OCI-LY1 (cell line): ENCODE measurements around the gene SLC39A9.

Source experiments
- H2AFZ ChIP-seq: fragments of 200-600 bp; sonication (generic), shearing (Covaris generic); 2 replicates; pipeline ENCODE4 v1.6.0; 2014; ENCODE audit warnings: antibody characterized with exemption, mild to moderate bottlenecking, low read length
- H3F3A ChIP-seq: fragments of 200-600 bp; sonication (generic), shearing (Covaris generic); 2 replicates; pipeline ENCODE4 v1.6.0; 2014; ENCODE audit warnings: mild to moderate bottlenecking, antibody characterized with exemption, low read length, moderate library complexity; ENCODE audit not compliant: insufficient read depth
- H3K27ac ChIP-seq: fragments of 200-600 bp; sonication (generic); 2 replicates; pipeline ENCODE4 v1.5.1; 2014; ENCODE audit warnings: low read length, mixed run types, mild to moderate bottlenecking, low read depth; ENCODE audit not compliant: poor library complexity, severe bottlenecking
- H3K27me3 ChIP-seq: fragments of 200-600 bp; sonication (generic); 2 replicates; pipeline ENCODE4 v1.6.0; 2014; ENCODE audit warnings: antibody characterized with exemption, mild to moderate bottlenecking, low read length, moderate library complexity; ENCODE audit not compliant: insufficient read depth
- H3K36me3 ChIP-seq: fragments of 200-600 bp; sonication (generic); 2 replicates; pipeline ENCODE4 v1.6.1; 2014; ENCODE audit warnings: mild to moderate bottlenecking, antibody characterized with exemption, low read length, moderate library complexity, mixed read lengths; ENCODE audit not compliant: insufficient read depth
- H3K4me1 ChIP-seq: fragments of 200-600 bp; sonication (generic); 2 replicates; pipeline ENCODE4 v1.5.1; 2014; ENCODE audit warnings: mild to moderate bottlenecking, low read length, moderate library complexity; ENCODE audit not compliant: insufficient read depth, severe bottlenecking
- H3K4me2 ChIP-seq: fragments of 200-600 bp; sonication (generic), shearing (Covaris generic); 2 replicates; pipeline ENCODE4 v1.6.1; 2014; ENCODE audit warnings: low read length
- H3K4me3 ChIP-seq: fragments of 200-600 bp; sonication (generic); 2 replicates; pipeline ENCODE4 v1.5.1; 2014; ENCODE audit warnings: low read length, low read depth, mild to moderate bottlenecking, mixed read lengths; ENCODE audit not compliant: poor library complexity, severe bottlenecking
- H3K79me2 ChIP-seq: fragments of 200-600 bp; shearing (Covaris generic); 2 replicates; pipeline ENCODE4 v1.6.1; 2016; ENCODE audit warnings: mixed run types, low read length, mixed read lengths; ENCODE audit not compliant: insufficient read depth
- H3K9ac ChIP-seq: fragments of 200-600 bp; sonication (generic), shearing (Covaris generic); 2 replicates; pipeline ENCODE4 v1.6.1; 2014; ENCODE audit warnings: mild to moderate bottlenecking, low read length, mixed read lengths
- H3K9me2 ChIP-seq: fragments of 200-600 bp; sonication (generic), shearing (Covaris generic); 2 replicates; pipeline ENCODE4 v1.6.1; 2014; ENCODE audit warnings: low read depth, mild to moderate bottlenecking, low read length, mixed read lengths
- H3K9me3 ChIP-seq: fragments of 200-600 bp; shearing (Covaris generic); 2 replicates; pipeline ENCODE4 v1.6.1; 2014; ENCODE audit warnings: low read length, mixed read lengths
- H4K20me1 ChIP-seq: fragments of 200-600 bp; sonication (generic), shearing (Covaris generic); 2 replicates; pipeline ENCODE4 v1.6.0; 2016; ENCODE audit warnings: mild to moderate bottlenecking, low read length; ENCODE audit not compliant: insufficient read depth
- EZH2 ChIP-seq: fragments of 200-600 bp; sonication (generic), shearing (Covaris generic); IDR thresholded peaks from 2 replicates; pipeline ENCODE4 v1.8.0; 2017; ENCODE audit warnings: borderline replicate concordance, mixed run types, mild to moderate bottlenecking, antibody characterized with exemption, low read length, moderate library complexity, mixed read lengths
- TF ChIP-seq, protein P1 (sequence below): fragments of 200-600 bp; sonication (generic), shearing (Covaris generic); IDR thresholded peaks from 2 replicates; pipeline ENCODE4 v1.5.1; 2017; ENCODE audit warnings: mild to moderate bottlenecking, antibody characterized with exemption, low read length, moderate library complexity, mixed read lengths

The SLC39A9 gene

GRCh38 chr14:69356903-69357543 is 41.5 kb upstream of the SLC39A9 start:
- H3K4me3 ChIP-seq = no peak overlapping the region
- no peaks in the 10 kb centered on the region for H3K27me3 ChIP-seq
- no peak overlapping the region for H3K9ac ChIP-seq
- H3K27ac ChIP-seq = no peak overlapping the region
- no peak overlapping the region for H3K4me2 ChIP-seq
- H3K4me1 ChIP-seq = peaks cover 28% of the 10 kb centered on the region
- no peak overlapping the region for H2AFZ ChIP-seq
- H3K36me3 ChIP-seq = no peaks in the 10 kb centered on the region
- H3K9me3 ChIP-seq = no peaks in the 10 kb centered on the region
- no peaks in the 10 kb centered on the region for H3K9me2 ChIP-seq
- no peaks in the 10 kb centered on the region for H3K79me2 ChIP-seq
- TF ChIP-seq, protein P1, sequence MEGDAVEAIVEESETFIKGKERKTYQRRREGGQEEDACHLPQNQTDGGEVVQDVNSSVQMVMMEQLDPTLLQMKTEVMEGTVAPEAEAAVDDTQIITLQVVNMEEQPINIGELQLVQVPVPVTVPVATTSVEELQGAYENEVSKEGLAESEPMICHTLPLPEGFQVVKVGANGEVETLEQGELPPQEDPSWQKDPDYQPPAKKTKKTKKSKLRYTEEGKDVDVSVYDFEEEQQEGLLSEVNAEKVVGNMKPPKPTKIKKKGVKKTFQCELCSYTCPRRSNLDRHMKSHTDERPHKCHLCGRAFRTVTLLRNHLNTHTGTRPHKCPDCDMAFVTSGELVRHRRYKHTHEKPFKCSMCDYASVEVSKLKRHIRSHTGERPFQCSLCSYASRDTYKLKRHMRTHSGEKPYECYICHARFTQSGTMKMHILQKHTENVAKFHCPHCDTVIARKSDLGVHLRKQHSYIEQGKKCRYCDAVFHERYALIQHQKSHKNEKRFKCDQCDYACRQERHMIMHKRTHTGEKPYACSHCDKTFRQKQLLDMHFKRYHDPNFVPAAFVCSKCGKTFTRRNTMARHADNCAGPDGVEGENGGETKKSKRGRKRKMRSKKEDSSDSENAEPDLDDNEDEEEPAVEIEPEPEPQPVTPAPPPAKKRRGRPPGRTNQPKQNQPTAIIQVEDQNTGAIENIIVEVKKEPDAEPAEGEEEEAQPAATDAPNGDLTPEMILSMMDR = no peak
- no peak for TF ChIP-seq EZH2
- H3F3A ChIP-seq = no peaks in the 10 kb centered on the region
- no peaks in the 10 kb centered on the region for H4K20me1 ChIP-seq

DNA sequence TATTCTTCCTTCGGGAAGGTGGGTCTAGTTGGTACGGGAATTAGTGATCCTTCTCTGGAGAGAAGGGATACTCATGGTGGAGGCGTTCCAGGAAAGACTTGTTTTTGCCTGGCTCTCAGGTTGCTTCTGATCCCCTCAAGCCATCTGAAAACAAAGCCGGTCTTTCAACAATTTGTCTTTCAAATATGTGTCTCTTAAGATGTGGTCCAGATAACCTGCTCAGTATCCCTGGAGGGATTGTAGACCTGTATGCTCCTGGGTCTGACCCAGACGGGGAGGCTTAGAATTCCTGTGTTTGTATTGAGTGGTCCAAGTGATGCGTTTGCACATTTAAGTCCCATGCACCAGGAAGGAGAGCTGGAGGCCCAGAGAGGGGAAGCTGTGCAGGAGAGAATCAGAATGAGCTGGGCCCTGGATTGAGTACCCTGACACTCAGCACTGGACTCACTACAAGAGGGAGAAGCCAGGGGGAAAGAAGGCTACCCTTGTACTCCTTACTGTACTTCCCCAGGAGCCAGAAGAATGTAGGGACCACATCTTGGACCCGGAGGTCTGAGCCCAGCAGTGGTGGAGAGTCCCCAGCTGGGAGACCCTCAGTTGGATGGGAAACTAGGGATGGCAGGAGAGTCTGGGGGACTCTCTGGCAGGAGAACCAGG is 40.8 kb upstream of the SLC39A9 start:
- Histone ChIP-seq H3K4me1 (peaks cover 28% of the 10 kb centered on the region), H3K27me3 (no peaks in the 10 kb centered on the region), H3K9ac (no peak overlapping the region), H4K20me1 (no peaks in the 10 kb centered on the region), H3K4me3 (no peak overlapping the region), H3K36me3 (no peaks in the 10 kb centered on the region), H2AFZ (no peak overlapping the region), H3K4me2 (no peak overlapping the region), H3K79me2 (no peaks in the 10 kb centered on the region), H3K9me2 (no peaks in the 10 kb centered on the region), H3K27ac (no peak overlapping the region), H3K9me3 (no peaks in the 10 kb centered on the region), H3F3A (no peaks in the 10 kb centered on the region)
- TF ChIP-seq EZH2 = no peak
- TF ChIP-seq, protein P1 = no peak

DNA sequence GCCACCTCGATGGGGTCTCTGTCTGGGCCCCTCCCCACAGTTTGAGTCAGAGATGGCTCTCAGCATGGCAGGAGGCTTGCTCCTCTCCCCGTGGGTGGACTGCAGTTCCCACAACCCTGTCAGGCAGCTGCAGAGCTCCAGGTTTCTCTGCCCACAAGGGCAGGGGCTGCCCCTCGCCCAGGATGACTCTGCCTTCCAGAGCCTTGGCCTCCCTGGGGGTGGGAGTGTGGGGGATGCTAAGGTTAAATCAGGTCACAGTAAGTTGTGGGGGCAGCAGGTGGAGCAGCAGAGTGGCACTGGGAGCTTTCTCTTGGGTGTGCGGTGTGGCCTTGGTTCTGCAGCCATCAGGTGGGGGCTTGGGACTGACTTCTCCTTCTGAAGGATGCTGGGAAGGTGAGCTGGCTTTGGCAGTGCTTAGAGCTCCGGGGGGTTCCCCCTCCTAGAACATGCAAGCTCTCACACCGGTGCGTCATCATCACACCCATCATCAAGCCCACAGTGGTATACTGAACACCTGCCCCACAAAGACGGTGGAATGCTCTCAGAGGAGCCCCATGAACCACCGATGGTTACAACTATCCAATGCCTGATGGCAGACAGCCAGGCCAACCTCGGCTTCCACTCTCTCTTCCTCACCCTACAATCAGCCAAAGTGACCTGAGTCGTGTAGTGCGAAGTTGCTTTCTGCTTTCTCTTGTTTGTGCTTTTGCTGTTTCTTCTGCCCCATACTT is 40.1 kb upstream of the SLC39A9 start:
- Histone ChIP-seq H3K4me2 (no peak overlapping the region), H3K9ac (no peak overlapping the region), H3K9me2 (no peaks in the 10 kb centered on the region), H3K4me1 (peaks cover 28% of the 10 kb centered on the region), H3K4me3 (no peak overlapping the region), H2AFZ (no peak overlapping the region), H3K79me2 (no peaks in the 10 kb centered on the region), H3F3A (no peaks in the 10 kb centered on the region), H3K36me3 (no peaks in the 10 kb centered on the region), H3K27me3 (no peaks in the 10 kb centered on the region), H3K27ac (no peak overlapping the region), H4K20me1 (no peaks in the 10 kb centered on the region), H3K9me3 (no peaks in the 10 kb centered on the region)
- no peak for TF ChIP-seq EZH2
- TF ChIP-seq, protein P1 = no peak
